ENCODE measurements around the gene TMEM63B. TPM values are rescaled to one million over a fixed set of nuclear protein-coding genes. Genes with fewer than 3 reads are reported as not detected.

TMEM63B gene
- total and polyA plus RNA-seq, 9 of the 15 experiments (the other 6 are each of a cell fraction or from before 2014, with no cell fraction given), result 0.14 to 39.4 (median 14.4) TPM

GRCh38 chr6:44172731-44173500 lies 45.6 kb downstream of the TMEM63B start (continued):
- TF ChIP-seq ZBTB7A (IDR thresholded peaks at IDR 0.05; ENCODE audit: borderline replicate concordance, control insufficient read depth, low read depth, low read length), result no peak; the same call in 1 of the 2 replicates
- TF ChIP-seq FOXP1 (CRISPR knock-in tag; IDR thresholded peaks at IDR 0.05), result no peak
- TF ChIP-seq ZNF140 (CRISPR knock-in tag; IDR thresholded peaks at IDR 0.05), result no peak
- no peak for TF ChIP-seq HNRNPK (IDR thresholded peaks at IDR 0.05; ENCODE audit: low read depth, low read length, poor library complexity, severe bottlenecking)
- TF ChIP-seq, protein P1, sequence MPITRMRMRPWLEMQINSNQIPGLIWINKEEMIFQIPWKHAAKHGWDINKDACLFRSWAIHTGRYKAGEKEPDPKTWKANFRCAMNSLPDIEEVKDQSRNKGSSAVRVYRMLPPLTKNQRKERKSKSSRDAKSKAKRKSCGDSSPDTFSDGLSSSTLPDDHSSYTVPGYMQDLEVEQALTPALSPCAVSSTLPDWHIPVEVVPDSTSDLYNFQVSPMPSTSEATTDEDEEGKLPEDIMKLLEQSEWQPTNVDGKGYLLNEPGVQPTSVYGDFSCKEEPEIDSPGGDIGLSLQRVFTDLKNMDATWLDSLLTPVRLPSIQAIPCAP (CRISPR knock-in tag; IDR thresholded peaks at IDR 0.05; ENCODE audit: borderline replicate concordance), result no peak
- TF ChIP-seq ZC3H11A (IDR thresholded peaks at IDR 0.05; ENCODE audit: low read depth, low read length), result no peak
- TF ChIP-seq FIP1L1 (IDR thresholded peaks at IDR 0.05; ENCODE audit: low read depth, low read length, poor library complexity, severe bottlenecking), result no peak
- TF ChIP-seq ETV5 (CRISPR knock-in tag; IDR thresholded peaks at IDR 0.05; ENCODE audit: low read depth), result 0 out of 2 replicates have a peak, but pooled peaks have one; percentile 26
- TF ChIP-seq ZBTB8A (IDR thresholded peaks at IDR 0.05; ENCODE audit: partially characterized antibody), result no peak
- peak; percentile 68 for TF ChIP-seq ZNF263 (CRISPR knock-in tag; IDR thresholded peaks at IDR 0.05; ENCODE audit: borderline replicate concordance)
- 0 out of 2 replicates have a peak, but pooled peaks have one; percentile 44 for TF ChIP-seq JUN (IDR thresholded peaks at IDR 0.05; ENCODE audit: borderline replicate concordance, low read depth, low read length)
- TF ChIP-seq JUN (CRISPR knock-in tag; IDR thresholded peaks at IDR 0.05; ENCODE audit: borderline replicate concordance), result no peak
- TF ChIP-seq, protein P2, sequence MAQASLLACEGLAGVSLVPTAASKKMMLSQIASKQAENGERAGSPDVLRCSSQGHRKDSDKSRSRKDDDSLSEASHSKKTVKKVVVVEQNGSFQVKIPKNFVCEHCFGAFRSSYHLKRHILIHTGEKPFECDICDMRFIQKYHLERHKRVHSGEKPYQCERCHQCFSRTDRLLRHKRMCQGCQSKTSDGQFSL (CRISPR knock-in tag; IDR thresholded peaks at IDR 0.05), result no peak
- TF ChIP-seq, protein P2 (tag; IDR thresholded peaks at IDR 0.05), result no peak
- TF ChIP-seq PURB (CRISPR knock-in tag; IDR thresholded peaks at IDR 0.05; ENCODE audit: low read depth), result no peak
- TF ChIP-seq, protein P3, sequence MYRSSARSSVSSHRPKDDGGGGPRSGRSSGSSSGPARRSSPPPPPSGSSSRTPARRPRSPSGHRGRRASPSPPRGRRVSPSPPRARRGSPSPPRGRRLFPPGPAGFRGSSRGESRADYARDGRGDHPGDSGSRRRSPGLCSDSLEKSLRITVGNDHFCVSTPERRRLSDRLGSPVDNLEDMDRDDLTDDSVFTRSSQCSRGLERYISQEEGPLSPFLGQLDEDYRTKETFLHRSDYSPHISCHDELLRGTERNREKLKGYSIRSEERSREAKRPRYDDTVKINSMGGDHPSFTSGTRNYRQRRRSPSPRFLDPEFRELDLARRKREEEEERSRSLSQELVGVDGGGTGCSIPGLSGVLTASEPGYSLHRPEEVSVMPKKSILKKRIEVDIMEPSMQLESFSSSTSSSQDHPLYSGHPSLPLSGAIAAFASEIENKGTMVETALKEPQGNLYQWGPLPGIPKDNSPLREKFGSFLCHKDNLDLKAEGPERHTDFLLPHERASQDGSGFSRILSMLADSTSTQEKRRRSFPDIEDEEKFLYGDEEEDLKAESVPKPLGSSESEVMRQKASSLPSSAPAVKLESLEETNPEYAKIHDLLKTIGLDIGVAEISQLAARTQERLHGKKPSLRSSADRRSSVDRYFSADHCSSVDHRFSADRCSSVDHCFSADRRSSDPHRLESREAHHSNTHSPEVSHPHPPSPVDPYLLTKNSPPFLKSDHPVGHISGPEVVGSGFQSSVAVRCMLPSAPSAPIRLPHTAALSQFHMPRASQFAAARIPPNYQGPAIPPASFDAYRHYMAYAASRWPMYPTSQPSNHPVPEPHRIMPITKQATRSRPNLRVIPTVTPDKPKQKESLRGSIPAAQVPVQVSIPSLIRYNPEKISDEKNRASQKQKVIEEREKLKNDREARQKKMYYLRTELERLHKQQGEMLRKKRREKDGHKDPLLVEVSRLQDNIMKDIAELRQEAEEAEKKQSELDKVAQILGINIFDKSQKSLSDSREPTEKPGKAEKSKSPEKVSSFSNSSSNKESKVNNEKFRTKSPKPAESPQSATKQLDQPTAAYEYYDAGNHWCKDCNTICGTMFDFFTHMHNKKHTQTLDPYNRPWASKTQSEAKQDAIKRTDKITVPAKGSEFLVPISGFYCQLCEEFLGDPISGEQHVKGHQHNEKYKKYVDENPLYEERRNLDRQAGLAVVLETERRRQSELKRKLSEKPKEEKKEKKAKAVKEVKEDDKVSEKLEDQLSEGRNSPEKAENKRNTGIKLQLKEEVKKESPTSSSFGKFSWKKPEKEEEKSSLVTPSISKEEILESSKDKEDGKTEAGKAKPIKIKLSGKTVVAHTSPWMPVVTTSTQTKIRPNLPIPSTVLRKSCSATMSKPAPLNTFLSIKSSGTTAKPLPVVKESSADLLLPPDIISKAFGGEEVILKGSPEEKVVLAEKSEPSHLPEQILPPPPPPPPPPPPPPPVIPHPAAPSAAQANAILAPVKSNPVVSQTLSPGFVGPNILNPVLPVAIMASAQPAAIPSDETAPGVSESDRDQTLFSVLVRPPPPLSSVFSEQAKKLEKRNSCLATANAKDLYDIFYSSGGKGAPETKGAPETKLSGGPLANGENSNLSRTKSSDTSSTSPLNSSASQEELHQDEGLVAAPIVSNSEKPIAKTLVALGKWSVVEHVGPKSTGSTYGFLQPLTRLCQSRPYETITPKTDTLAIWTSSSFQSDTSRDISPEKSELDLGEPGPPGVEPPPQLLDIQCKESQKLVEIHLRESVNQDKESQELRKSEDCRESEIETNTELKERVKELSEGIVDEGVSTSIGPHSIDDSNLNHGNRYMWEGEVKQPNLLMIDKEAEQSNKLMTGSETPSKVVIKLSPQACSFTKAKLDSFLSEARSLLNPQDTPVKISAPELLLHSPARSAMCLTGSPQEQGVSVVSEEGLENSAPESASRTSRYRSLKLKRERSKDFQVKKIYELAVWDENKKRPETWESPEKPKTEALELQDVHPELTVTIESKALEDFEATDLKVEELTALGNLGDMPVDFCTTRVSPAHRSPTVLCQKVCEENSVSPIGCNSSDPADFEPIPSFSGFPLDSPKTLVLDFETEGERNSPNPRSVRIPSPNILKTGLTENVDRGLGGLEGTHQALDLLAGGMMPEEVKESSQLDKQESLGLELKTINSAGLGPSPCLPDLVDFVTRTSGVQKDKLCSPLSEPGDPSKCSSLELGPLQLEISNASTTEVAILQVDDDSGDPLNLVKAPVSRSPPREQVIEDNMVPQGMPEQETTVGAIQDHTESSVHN (IDR thresholded peaks at IDR 0.05; ENCODE audit: borderline replicate concordance in 1 of 2, low read depth in 1 of 2), result no peak
- TF ChIP-seq HMG20A (CRISPR knock-in tag; conservative IDR thresholded peaks at IDR 0.05), result no peak
